ACC112 (cell line): ENCODE data around the gene OBSCN.
A peak's percentile ranks its signal among the peaks of the same experiment; 100 is the strongest.

Experiments used
- H2AFZ ChIP-seq: fragments of 200-600 bp; sonication (generic); one replicate; pipeline ENCODE4 v1.6.0; 2017; ENCODE audit warnings: antibody characterized with exemption, low read length; ENCODE audit not compliant: unreplicated experiment
- H3K27ac ChIP-seq: fragments of 200-600 bp; sonication (generic); 2 replicates; pipeline ENCODE4 v1.5.1; 2014; ENCODE audit warnings: low read depth, mild to moderate bottlenecking, antibody characterized with exemption, low read length, moderate library complexity
- H3K27me3 ChIP-seq: fragments of 200-600 bp; sonication (generic); 2 replicates; pipeline ENCODE4 v1.6.1; 2014; ENCODE audit warnings: mild to moderate bottlenecking, antibody characterized with exemption, low read length, moderate library complexity, mixed read lengths; ENCODE audit not compliant: insufficient read depth
- H3K36me3 ChIP-seq: fragments of 200-600 bp; sonication (generic); 2 replicates; pipeline ENCODE4 v1.6.1; 2016; ENCODE audit warnings: mild to moderate bottlenecking, antibody characterized with exemption, low read length, moderate library complexity, mixed read lengths; ENCODE audit not compliant: insufficient read depth
- H3K4me1 ChIP-seq: fragments of 200-600 bp; sonication (generic); one replicate; pipeline ENCODE4 v1.6.1; 2016; ENCODE audit warnings: low read length, mixed read lengths; ENCODE audit not compliant: insufficient read depth, unreplicated experiment, control insufficient read depth
- H3K4me3 ChIP-seq: fragments of 200-600 bp; sonication (generic); 2 replicates; pipeline ENCODE4 v1.5.1; 2014; ENCODE audit warnings: mild to moderate bottlenecking, low read depth, low read length
- H3K79me2 ChIP-seq: fragments of 200-600 bp; sonication (generic); one replicate; pipeline ENCODE4 v1.6.0; 2016; ENCODE audit warnings: low read length; ENCODE audit not compliant: control insufficient read depth, unreplicated experiment, insufficient read depth

Gene OBSCN

DNA sequence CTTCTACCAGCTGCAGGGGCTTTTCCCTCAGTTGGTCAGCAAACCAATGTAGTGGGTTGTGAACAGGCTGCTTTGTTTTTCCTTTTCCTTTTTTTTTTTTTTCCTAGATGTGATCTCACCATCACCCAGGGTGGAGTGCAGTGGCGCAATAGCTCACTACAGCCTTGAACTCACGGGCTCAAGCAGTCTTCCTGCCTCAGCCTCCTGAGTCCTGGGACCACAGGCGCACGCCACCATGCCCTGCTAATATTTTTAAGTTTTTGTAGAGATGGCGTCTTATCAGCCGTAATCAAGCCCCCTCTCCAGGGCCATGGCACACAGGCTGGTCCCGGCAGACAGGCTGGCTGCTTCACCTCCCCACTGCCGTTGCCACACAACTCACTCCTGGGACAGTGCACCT lies 202.2 kb downstream of the OBSCN start:
- Histone ChIP-seq H3K4me3 (no peak overlapping the region), H3K4me1 (peaks cover 14% of the 10 kb centered on the region), H3K27me3 (no peaks in the 10 kb centered on the region), H3K36me3 (no peaks in the 10 kb centered on the region), H3K79me2 (peaks cover 29% of the 10 kb centered on the region), H3K27ac (no peak overlapping the region), H2AFZ (no peak overlapping the region)

DNA sequence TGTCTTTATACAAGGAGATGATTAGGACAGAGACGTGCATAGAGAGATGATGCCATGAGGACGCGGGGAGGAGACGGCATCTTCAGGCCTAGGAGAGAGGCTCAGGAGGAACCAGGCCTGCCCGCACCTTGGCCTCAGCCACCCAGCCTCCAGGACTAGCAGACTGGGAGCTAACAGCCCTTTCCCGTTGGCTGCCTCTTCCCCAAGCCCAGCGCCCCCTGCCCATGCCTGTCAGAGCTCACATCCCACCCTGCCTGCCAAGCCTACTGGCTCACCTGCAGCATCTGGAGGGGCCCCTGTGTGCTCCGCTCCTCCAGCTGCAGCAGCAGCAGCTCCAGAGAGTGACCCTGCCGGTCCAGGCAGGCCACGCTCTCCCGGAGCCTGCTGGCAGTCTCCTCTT lies 202.8 kb downstream of the OBSCN start:
- H3K4me1 ChIP-seq = peaks cover 9% of the 10 kb centered on the region
- H3K27ac ChIP-seq = no peak overlapping the region
- H3K4me3 ChIP-seq = no peak overlapping the region
- H3K79me2 ChIP-seq = peaks cover 23% of the 10 kb centered on the region
- H3K36me3 ChIP-seq = no peaks in the 10 kb centered on the region
- peaks cover 5% of the 10 kb centered on the region for H3K27me3 ChIP-seq
- H2AFZ ChIP-seq = no peak overlapping the region

DNA sequence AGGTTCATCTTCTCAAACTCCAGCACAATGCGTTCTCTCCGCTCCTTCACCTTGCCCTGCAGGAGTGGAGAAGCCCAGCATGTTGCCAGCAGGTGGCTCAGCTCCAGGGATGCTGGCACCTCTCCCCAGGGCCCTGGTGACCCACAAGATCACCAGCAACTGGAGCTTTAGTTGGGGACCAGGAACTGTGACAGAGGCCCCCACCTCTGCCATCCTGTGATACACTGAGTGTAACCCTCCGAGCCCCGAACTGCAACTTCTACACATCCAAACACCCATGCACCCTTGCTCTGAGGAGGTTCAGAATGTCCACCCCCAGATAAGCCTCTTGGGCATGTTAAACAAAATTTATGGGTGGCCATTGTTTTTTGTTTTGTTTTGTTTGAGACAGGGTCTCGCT lies 203.3 kb downstream of the OBSCN start:
- Histone ChIP-seq H3K27me3 (peaks cover 10% of the 10 kb centered on the region), H3K79me2 (peaks cover 18% of the 10 kb centered on the region), H2AFZ (no peak overlapping the region), H3K4me3 (no peak overlapping the region), H3K4me1 (peaks cover 9% of the 10 kb centered on the region), H3K36me3 (no peaks in the 10 kb centered on the region), H3K27ac (no peak overlapping the region)

DNA sequence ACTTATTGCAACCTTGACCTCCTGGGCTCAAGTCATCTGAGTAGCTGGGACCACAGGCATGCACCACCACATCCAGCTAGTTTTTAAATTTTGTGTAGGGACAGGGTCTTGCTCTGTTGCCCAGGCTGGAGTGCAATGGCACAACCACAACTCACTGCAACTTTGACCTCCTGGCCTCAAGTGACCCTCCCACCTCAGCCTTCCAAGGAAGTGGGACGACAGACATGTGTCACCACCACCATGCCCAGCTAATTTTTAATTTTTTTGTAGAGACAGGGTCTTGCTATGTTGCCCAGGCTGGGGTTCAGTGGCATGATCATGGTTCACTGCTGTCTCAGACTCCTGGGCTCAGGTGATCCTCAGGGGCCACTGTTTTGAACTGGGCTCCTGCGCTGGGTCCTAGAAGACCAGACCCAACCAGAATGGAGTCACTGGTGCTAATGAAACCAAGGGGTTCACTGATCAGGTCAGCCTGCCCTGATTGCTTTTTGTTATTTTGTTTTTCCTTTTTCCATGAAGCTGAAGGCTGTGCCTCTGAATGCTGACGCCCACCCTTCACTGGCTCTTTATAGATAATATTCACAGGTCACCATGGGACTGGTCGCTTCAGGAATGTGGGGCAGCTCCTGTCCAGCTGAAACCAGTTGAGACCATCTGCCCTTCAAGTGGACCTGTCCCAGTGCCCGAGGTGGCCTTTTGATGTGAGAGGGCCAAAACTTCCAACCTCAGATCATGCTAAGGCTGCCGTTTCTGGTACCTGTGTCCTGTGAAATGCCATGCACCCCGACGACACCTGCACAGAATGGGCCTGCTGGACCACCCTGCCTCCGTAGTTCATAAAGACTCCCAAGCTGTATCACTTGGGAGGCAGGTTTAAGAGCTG lies 203.9 kb downstream of the OBSCN start:
- peaks cover 9% of the 10 kb centered on the region for H3K4me1 ChIP-seq
- H2AFZ ChIP-seq = no peak overlapping the region
- peaks cover 13% of the 10 kb centered on the region for H3K27me3 ChIP-seq
- peaks cover 14% of the 10 kb centered on the region for H3K79me2 ChIP-seq
- no peak overlapping the region for H3K27ac ChIP-seq
- no peaks in the 10 kb centered on the region for H3K36me3 ChIP-seq
- H3K4me3 ChIP-seq = no peak overlapping the region

DNA sequence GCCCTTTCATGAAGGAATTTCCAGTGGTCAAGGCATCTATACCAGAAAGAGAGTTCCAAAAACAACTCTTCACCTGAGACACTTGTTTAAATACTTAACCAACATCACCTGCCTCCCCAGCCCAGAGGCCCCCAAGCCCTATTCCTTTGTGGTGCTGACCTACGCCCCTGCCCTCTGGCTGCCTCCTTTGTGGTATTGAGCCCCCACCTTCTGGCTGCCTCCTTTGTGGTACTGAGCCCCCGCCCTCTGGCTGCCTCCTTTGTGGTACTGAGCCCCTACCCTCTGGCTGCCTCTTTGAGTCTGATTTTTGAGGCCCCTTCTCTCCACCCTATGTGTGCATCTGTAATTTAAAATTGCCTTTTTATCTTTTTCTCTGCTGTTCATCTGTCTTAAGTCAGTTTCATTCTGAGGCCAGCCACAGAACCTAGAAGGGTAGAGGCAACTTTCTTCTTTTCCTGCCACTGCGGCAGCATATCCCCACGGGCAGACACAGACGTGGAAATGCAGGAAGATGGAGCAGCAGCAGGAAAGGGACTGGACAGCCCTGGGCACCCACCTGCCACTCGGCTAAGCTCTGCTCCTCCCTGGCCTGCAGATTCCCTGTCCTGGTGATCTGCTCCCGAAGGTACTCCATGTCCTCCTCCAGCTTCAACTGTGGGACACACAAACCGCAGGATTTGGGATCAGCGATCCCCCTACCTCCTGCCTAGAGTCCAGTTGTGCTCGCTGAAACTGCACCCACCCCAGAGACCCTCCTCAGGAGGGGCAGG lies 205.6 kb downstream of the OBSCN start:
- Histone ChIP-seq H3K4me1 (peaks cover 9% of the 10 kb centered on the region), H2AFZ (no peak overlapping the region), H3K27me3 (peaks cover 13% of the 10 kb centered on the region), H3K4me3 (no peak overlapping the region), H3K27ac (no peak overlapping the region), H3K79me2 (peaks cover under 1% of the 10 kb centered on the region), H3K36me3 (no peaks in the 10 kb centered on the region)

DNA sequence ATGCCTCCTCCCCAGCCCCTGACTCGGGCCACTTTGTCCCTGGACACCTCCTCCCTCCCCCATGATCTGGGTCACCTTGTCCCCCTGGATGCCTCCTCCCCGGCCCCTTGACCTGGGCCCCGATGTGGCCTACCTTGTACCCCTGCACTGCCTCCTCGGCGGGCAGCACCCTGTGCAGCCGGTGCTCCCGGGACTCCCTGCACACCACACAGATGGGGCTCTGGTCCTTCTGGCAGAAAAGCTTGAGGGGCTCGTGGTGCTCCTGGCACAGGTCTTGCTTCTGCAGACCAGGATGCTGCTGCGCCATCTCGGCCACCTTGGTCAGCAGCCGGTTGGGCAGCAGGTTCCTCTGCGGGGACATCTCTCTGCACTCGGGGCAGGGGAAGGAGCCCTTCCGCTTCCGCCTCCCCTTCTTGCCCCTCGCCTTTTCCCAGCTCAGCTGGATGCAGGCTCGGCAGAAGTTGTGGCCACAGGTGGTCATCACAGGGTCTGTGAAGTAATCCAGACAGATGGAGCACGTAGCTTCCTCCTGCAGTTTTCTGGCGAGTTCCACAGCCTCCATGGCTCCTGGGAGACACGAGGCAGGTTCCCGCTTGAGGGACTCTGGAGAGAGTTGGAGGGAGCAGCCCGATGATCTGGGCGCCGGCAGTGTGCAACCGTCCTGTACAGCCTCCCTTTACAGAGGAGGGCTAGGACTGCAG lies 206.8 kb downstream of the OBSCN start:
- no peaks in the 10 kb centered on the region for H3K36me3 ChIP-seq
- no peak overlapping the region for H3K4me3 ChIP-seq
- H3K79me2 ChIP-seq = no peaks in the 10 kb centered on the region
- H3K27me3 ChIP-seq = peaks cover 13% of the 10 kb centered on the region
- H3K4me1 ChIP-seq = peaks cover 6% of the 10 kb centered on the region
- H2AFZ ChIP-seq = no peak overlapping the region
- H3K27ac ChIP-seq = no peak overlapping the region

DNA sequence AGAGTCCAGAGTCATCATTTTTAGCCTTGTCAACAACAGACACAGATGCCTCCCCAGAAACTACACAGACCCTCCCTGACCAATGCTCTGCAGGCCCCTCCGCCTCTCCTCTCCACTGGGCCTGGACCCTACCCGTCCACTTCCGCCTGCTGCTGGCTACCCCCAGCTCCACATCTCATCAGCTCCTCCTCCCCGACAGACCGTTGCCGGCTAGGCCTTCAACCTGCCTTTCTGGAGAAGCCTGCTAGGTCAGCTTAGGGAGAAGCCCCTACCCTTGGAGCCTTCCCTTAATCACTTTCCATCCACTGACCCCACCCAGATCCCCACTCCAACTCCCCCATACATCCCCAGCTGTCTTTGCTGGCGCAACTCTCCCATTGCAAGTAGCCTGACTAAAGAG lies 207.4 kb downstream of the OBSCN start:
- Histone ChIP-seq H3K79me2 (no peaks in the 10 kb centered on the region), H2AFZ (no peak overlapping the region), H3K4me1 (peaks cover under 1% of the 10 kb centered on the region), H3K36me3 (no peaks in the 10 kb centered on the region), H3K27ac (no peak overlapping the region), H3K4me3 (no peak overlapping the region), H3K27me3 (peaks cover 13% of the 10 kb centered on the region)

DNA sequence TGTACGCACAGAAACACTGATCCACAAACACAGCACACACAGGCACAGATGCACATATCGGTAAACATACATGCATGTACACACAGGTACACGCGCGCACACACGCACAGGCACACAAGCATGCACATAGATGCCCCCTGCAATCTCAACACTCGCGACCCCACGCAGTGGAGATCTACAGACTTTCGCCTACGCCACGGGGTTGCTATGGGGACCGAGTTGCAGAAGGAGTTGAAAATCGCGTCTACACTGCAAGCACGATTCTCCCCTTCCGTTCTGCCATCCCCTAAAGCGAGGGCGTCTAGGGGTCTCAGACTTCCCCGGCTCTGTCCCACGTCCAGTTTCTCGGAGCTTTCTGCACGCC lies 208.0 kb downstream of the OBSCN start:
- no peak overlapping the region for H2AFZ ChIP-seq
- H3K27me3 ChIP-seq = peaks cover 13% of the 10 kb centered on the region
- H3K4me1 ChIP-seq = no peaks in the 10 kb centered on the region
- peak overlapping the region; percentile 80 for H3K4me3 ChIP-seq
- H3K79me2 ChIP-seq = no peaks in the 10 kb centered on the region
- no peak overlapping the region for H3K27ac ChIP-seq
- H3K36me3 ChIP-seq = no peaks in the 10 kb centered on the region

DNA sequence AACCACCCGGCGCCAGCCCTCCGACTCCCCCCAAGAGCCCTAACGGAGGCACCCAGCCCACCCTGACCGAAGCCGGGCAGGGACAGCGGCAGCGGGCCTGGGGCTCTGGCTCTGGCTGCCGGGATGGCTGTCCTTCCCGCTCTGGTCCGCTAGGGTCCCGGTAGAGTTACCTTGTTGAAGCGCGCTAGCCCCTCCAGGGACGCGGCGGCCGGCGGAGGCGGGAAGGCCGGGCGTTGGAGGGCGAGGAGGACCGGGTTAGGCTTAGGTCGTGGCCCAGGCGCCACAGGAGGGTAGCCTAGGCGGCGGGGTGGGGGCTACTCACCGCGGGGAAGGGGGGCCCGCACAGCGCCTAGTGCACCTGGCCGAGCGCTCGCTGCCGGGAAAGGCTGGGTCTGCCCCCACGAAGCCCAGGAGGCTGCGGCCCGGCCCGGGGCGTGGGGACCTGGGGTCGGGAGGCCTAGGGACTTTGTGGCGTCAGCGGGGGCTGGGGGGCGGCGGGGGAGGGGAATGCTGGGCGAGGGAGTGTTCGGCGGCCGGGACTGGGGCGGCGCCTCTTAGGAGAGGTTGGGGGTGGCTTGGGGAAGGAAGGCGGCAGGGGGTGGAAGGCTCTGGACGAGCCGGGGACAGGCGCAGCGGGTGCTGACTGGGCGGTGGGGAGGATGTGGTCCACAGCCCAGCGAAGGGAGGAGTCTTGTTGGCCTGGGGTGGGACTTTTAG lies 208.5 kb downstream of the OBSCN start, which contains the start of gene TRIM17:
Gene TRIM17, minus strand, starts transcription at position 645 of the 717 bp plus-strand sequence. CDS start 1,789 bp downstream, outside the sequence.
- peak within 1 kb of the TSS; percentile 80 for H3K4me3 ChIP-seq

DNA sequence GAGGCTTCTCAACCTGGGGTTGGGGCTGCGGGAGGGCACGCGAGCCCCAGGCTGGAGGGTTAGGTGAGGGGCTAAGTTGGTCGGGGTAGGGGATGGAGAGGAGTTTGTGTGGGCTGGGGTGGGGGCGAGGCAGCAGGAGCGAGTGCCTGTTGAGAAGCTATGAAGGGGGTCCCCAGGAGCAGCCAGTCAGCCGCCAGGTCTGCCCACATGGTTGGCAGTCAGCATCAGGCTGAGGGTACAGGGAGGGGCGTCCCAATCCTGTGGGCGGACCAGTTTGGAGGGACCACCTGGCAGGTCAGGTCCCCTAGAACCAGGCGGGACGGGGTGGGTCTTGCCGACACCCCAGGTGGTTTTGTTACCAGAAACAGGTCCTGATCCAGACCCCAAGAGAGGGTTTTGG lies 209.2 kb downstream of the OBSCN start:
- Histone ChIP-seq H3K79me2 (no peaks in the 10 kb centered on the region), H3K27ac (no peak overlapping the region)

More for the DNA sequence above, 208.5 kb downstream of the OBSCN start, which contains the start of gene TRIM17:
- no peaks in the 10 kb centered on the region for H3K79me2 ChIP-seq
- no peaks in the 10 kb centered on the region for H3K36me3 ChIP-seq
- H3K4me1 ChIP-seq = no peaks in the 10 kb centered on the region
- peak within 1 kb of the TSS; percentile 70 for H2AFZ ChIP-seq
- H3K27ac ChIP-seq = no peak within 1 kb of the TSS
- peaks cover 13% of the 10 kb centered on the region for H3K27me3 ChIP-seq

More for the DNA sequence above, 209.2 kb downstream of the OBSCN start:
- Histone ChIP-seq H3K4me1 (no peaks in the 10 kb centered on the region), H3K27me3 (peaks cover 13% of the 10 kb centered on the region), H3K4me3 (no peak overlapping the region), H2AFZ (no peak overlapping the region), H3K36me3 (no peaks in the 10 kb centered on the region)
